Central memory CD8-positive, alpha-beta T cell (primary cell): ENCODE data around the gene HVCN1.
"Not testable (repeated sequence)": the region's sequence is repeated elsewhere in the genome, so short reads cannot be mapped to it uniquely, and the experiment has no call there.

Experiments
- ATAC-seq: fragments of 150-1000 bp; cut with Tn5 transposase; replicated peaks from 2 replicates; pipeline ENCODE4 v1.10.0; 2022; ENCODE audit warnings: mild to moderate bottlenecking, moderate FRiP score, moderate number of reproducible peaks; ENCODE audit not compliant: poor library complexity, severe bottlenecking; ENCODE audit errors: extremely low read depth
- DNase-seq, 2 donors: peaks; one replicate each; pipeline ENCODE4 v3.0.0; 2021; ENCODE audit warnings: low spot score in 2 of 2
- H3K27ac Mint-ChIP-seq: one replicate; pipeline ENCODE4 v1.8.0; 2022; ENCODE audit warnings: low read depth, mild to moderate bottlenecking, moderate library complexity, mixed read lengths
- H3K27me3 Mint-ChIP-seq: one replicate; pipeline ENCODE4 v1.8.0; 2022; ENCODE audit warnings: mixed read lengths
- H3K36me3 Mint-ChIP-seq: one replicate; pipeline ENCODE4 v1.8.0; 2022; ENCODE audit warnings: mild to moderate bottlenecking, moderate library complexity, mixed read lengths; ENCODE audit not compliant: insufficient read depth
- H3K4me1 Mint-ChIP-seq: one replicate; pipeline ENCODE4 v1.8.0; 2022; ENCODE audit warnings: mixed read lengths
- H3K4me3 Mint-ChIP-seq: one replicate; pipeline ENCODE4 v1.8.0; 2022; ENCODE audit warnings: mild to moderate bottlenecking, moderate library complexity, mixed read lengths
- H3K9me3 Mint-ChIP-seq: one replicate; pipeline ENCODE4 v1.8.0; 2022; ENCODE audit warnings: mixed read lengths

The HVCN1 gene

GRCh38 chr12:110654238-110654637 is 34.7 kb downstream of the HVCN1 start:
- ATAC-seq, H3K4me1 Mint-ChIP-seq, DNase-seq, H3K9me3 Mint-ChIP-seq, H3K4me3 Mint-ChIP-seq, H3K27ac Mint-ChIP-seq, H3K27me3 Mint-ChIP-seq: not testable (repeated sequence)
- peaks cover 12% of the 10 kb centered on the region for H3K36me3 Mint-ChIP-seq

DNA sequence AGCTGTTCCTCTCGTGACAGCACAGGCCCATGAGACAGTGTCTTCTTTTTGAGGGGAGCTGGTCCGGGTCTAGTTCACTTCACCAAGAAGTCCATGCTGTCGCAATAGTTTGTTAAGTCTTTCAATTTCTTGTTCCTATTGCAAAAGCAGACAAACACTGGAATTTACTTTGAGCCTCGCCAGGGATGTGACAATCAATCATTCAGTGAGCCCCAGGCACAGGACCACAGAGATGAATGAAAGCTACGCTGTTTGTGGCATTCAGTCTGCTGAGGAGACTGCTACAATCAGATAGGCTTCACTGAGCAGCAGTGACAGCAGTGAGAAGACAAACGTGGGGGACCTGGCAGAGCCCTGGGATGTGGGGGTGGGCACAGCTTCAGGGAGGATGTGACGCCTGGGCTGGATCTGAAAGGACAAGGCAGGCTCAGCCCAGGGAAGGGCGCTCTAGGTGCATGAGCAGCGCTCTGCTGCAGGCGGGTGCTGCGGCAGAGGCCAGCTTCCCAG is 39.5 kb downstream of the HVCN1 start:
- H3K27ac Mint-ChIP-seq, result no peak overlapping the region
- ATAC-seq, result no peak
- H3K36me3 Mint-ChIP-seq, result peaks cover 19% of the 10 kb centered on the region

GRCh38 chr12:110647631-110648040 is 41.3 kb downstream of the HVCN1 start:
- no peak for DNase-seq
- Mint-ChIP-seq H3K36me3 (peaks cover 16% of the 10 kb centered on the region), H3K9me3 (no peaks in the 10 kb centered on the region), H3K4me1 (peaks cover 14% of the 10 kb centered on the region), H3K27me3 (no peaks in the 10 kb centered on the region), H3K27ac (peak overlapping the region; percentile 35), H3K4me3 (no peak overlapping the region)
- ATAC-seq, result peak; percentile 32

More for the DNA sequence above, 39.5 kb downstream of the HVCN1 start:
- Mint-ChIP-seq H3K4me1 (peaks cover 14% of the 10 kb centered on the region), H3K27me3 (no peaks in the 10 kb centered on the region), H3K9me3 (no peaks in the 10 kb centered on the region), H3K4me3 (no peak overlapping the region)
- DNase-seq, result no peak

DNA sequence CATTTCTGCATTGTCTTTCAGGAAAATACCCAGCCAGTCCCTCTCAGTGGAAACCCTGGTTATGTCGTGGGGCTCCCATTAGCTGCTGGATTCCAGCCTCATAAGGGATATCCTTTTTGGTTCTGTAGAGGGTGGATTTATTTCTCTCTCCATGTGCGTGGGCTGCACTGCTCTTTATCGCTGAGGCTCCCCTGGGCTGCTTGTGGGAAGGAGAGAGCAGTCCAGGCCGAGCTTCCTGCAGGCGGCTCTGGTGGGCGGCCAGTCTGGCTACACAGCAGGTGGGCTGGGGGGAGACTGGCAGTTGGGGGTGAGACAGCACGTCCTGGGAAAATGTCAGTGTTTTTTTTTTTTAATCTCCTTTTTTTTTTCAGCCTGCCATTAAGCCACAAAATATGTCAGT is 47.4 kb downstream of the HVCN1 start:
- H3K4me3 Mint-ChIP-seq, result no peak overlapping the region
- H3K27ac Mint-ChIP-seq, result no peak overlapping the region
- no peak for ATAC-seq
- H3K4me1 Mint-ChIP-seq, result no peaks in the 10 kb centered on the region
- H3K36me3 Mint-ChIP-seq, result no peaks in the 10 kb centered on the region
- no peaks in the 10 kb centered on the region for H3K9me3 Mint-ChIP-seq
- H3K27me3 Mint-ChIP-seq, result no peaks in the 10 kb centered on the region
- no peak for DNase-seq

DNA sequence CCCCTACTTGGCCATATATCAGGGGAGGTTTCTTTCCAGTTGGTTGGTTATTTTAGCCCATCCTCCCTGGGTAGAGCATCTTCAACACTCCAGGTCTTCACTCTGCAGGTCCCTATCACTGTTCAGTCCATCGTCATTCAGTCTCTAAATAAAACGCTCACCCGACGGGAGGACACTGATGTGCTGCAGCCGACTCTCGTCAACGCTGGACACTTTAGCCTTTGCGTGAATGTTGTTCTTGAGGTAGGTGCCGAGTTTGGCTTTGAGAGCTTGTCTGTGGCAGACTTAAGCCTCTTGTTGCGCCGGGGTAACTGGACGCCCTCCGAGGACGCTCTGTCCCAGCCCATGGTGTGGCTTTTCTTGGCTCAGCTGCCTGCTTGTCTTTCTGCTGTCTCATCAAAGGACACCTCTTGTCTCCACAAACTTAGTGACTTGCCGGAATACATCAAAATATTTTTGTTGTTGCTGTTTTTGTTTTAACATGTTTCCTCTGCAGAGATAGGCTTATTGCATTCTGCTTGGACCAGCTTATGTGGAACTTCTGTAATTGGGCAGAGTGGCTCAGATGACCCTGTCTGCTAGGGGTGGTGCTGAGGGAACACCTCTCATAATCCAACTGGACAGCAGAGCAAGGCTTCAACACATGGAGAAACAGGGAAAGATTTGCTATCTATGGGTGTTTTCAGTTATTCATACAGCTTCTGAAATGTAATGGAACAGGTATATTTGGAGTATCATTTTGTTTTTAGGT is 48.5 kb downstream of the HVCN1 start:
- ATAC-seq (no peak), DNase-seq (no peak)
- Mint-ChIP-seq H3K4me1 (no peaks in the 10 kb centered on the region), H3K4me3 (no peak overlapping the region), H3K36me3 (peaks cover 2% of the 10 kb centered on the region), H3K9me3 (no peaks in the 10 kb centered on the region), H3K27me3 (no peaks in the 10 kb centered on the region), H3K27ac (no peak overlapping the region)

DNA sequence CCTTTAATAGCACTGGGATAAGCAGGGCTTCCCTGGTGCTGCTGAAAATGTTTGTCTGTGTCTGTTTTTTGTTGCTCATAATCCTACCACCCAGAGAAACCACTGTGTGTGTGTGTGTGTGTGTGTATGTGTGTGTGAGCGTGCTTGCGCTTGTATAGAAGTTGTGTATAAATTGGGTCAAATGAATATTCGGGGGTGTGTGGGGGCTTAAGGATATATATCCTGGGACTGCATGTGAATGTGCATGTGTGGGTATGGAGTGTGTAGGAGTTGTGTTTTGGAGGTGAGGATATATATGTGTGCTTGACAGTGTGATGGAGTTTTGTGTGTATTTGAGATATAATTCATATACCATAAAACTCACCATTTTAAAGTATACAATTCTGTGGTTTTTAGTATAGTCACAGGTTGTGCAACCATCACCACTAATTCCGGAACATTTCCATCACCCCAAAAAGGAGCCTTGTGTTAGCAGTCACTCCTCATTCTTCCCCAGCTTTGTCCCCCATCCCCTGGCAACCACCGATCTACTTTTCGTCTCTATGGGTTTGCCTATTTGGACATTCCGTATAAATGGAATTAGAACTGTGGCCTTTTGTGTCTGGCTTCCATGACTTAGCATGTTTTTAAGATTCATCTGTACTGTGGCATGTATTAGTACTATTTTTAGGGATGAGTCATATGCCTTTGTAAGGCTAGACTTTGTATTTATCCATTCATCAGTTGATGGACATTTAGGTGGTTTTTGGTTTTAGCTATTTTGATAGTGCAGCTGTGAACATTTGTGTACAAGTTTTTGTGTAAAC is 49.4 kb downstream of the HVCN1 start:
- no peak overlapping the region for H3K27ac Mint-ChIP-seq
- DNase-seq, result no peak
- no peaks in the 10 kb centered on the region for H3K4me1 Mint-ChIP-seq

DNA sequence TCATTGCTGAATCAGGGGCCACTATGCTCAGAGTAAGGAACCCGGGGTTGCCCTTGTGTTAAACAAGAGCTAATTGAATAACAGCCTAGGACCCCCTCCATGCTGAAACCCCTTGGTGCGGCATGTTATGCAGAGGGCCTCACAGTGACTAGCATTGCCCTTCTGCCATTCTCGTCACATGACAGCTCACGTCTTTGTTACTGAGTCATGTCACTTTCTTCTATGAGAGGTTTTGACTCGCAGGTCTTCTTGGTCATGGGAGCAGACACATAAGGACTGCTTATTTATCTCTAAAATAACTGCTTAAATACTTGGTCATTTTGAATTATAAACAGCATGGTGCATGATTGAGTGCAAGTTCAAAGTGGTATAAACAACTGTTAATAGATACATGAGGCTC is 50.1 kb downstream of the HVCN1 start:
- H3K27me3 Mint-ChIP-seq, result no peaks in the 10 kb centered on the region
- peaks cover 2% of the 10 kb centered on the region for H3K36me3 Mint-ChIP-seq
- no peak overlapping the region for H3K4me3 Mint-ChIP-seq
- DNase-seq, result no peak
- H3K9me3 Mint-ChIP-seq, result no peaks in the 10 kb centered on the region
- no peak overlapping the region for H3K27ac Mint-ChIP-seq
- no peaks in the 10 kb centered on the region for H3K4me1 Mint-ChIP-seq
- ATAC-seq, result no peak

More for the DNA sequence above, 49.4 kb downstream of the HVCN1 start:
- Mint-ChIP-seq H3K36me3 (peaks cover 2% of the 10 kb centered on the region), H3K27me3 (no peaks in the 10 kb centered on the region), H3K4me3 (no peak overlapping the region), H3K9me3 (no peaks in the 10 kb centered on the region)
- ATAC-seq, result no peak

GRCh38 chr12:110637869-110638441 is 51.0 kb downstream of the HVCN1 start:
- no peaks in the 10 kb centered on the region for H3K9me3 Mint-ChIP-seq
- H3K27me3 Mint-ChIP-seq, result no peaks in the 10 kb centered on the region
- H3K27ac Mint-ChIP-seq, result no peak overlapping the region
- peaks cover 2% of the 10 kb centered on the region for H3K36me3 Mint-ChIP-seq
- H3K4me3 Mint-ChIP-seq, result no peak overlapping the region
- DNase-seq (no peak), ATAC-seq (no peak)
- no peaks in the 10 kb centered on the region for H3K4me1 Mint-ChIP-seq

DNA sequence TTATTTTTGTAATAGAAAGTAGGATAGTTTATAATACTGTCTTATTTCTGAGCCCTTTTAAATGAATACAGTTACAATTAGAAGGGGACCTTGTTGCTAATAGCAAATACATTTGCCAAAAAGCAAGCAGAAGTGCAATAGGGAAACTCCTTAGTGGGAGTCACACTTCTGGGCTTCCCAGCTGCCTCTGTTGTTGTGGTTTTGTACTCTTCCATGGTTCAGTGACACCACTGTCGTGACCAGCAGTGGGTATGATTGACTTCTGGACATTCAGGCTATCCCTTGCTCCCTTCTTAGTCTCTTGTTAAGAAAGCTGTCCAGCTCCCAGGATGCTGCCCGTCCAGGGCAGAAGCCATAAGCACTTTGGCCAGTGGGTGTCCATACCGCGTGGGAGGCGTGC is 52.4 kb downstream of the HVCN1 start:
- Mint-ChIP-seq H3K27ac (no peak overlapping the region), H3K4me3 (no peak overlapping the region), H3K36me3 (peaks cover 2% of the 10 kb centered on the region), H3K27me3 (no peaks in the 10 kb centered on the region), H3K9me3 (no peaks in the 10 kb centered on the region), H3K4me1 (no peaks in the 10 kb centered on the region)
- no peak for DNase-seq
- ATAC-seq, result no peak

- no peak overlapping the region for H3K27ac Mint-ChIP-seq
- no peak for ATAC-seq
These were observed 53.9 kb downstream of the HVCN1 start for GRCh38 chr12:110635055-110635454.

DNA sequence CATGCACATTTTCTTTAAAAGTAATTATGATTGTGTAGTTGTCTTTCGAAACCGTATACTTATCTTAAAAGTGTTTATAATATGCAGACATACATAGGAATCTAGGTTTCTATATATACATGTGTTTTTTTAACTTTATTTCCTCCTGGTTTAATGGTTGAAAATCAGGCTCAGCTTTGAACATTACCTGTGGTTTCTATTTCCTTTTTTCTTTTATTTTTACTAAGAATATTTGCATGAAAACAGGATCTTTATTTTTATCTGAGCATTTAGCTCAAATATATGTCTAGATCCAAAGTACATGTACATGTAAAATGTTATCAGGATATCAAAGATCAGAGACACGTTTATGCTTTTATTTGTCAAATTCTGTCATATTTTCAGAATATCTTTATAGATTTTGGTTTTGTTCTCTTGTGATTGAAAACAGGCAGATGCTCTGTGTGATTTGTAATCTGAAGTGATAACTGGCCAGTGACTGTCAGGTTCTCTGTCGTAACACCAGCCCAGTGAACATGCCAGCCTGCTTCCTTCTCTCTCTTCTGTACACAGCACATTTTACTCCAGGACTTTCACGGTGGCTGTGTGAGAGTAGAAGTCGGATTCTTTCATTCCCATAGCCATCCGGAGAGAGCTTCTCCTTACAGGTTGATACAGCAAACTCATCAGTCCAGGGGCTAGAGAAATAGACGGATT is 61.3 kb downstream of the HVCN1 start:
- DNase-seq, result no peak
- ATAC-seq, result no peak
- no peak overlapping the region for H3K27ac Mint-ChIP-seq
- H3K9me3 Mint-ChIP-seq, result no peaks in the 10 kb centered on the region
- peaks cover 1% of the 10 kb centered on the region for H3K36me3 Mint-ChIP-seq
- no peaks in the 10 kb centered on the region for H3K27me3 Mint-ChIP-seq
- H3K4me1 Mint-ChIP-seq, result no peaks in the 10 kb centered on the region
- no peak overlapping the region for H3K4me3 Mint-ChIP-seq

More at GRCh38 chr12:110635055-110635454, 53.9 kb downstream of the HVCN1 start:
- Mint-ChIP-seq H3K4me3 (no peak overlapping the region), H3K9me3 (no peaks in the 10 kb centered on the region), H3K36me3 (peaks cover 2% of the 10 kb centered on the region), H3K27me3 (no peaks in the 10 kb centered on the region), H3K4me1 (no peaks in the 10 kb centered on the region)
- DNase-seq, result no peak

GRCh38 chr12:110622582-110622981 is 66.3 kb downstream of the HVCN1 start:
- ATAC-seq, result no peak

More at GRCh38 chr12:110622582-110622981, 66.3 kb downstream of the HVCN1 start:
- Mint-ChIP-seq H3K4me3 (no peak overlapping the region), H3K36me3 (no peaks in the 10 kb centered on the region), H3K9me3 (no peaks in the 10 kb centered on the region), H3K4me1 (no peaks in the 10 kb centered on the region), H3K27me3 (no peaks in the 10 kb centered on the region), H3K27ac (no peak overlapping the region)
- DNase-seq, result no peak
